HepG2 (cell line): ENCODE measurements around the gene AP1G1. TPM values are rescaled to one million over a fixed set of nuclear protein-coding genes. Genes with fewer than 3 reads are reported as not detected.

ENCODE experiments used
- ATAC-seq: fragments of 200-7000 bp; cut with Tn5 transposase; 3 replicates; pipeline ENCODE4 v1.9.1; 2020; ENCODE audit warnings: mild to moderate bottlenecking, moderate library complexity
- BruUV-seq: library from RNA; stranded (reverse); fragments of 400-500 nt; replicated peaks from 2 replicates; lab custom pipeline; 2021; lab: Mats Ljungman, UMichigan
- CTCF ChIA-PET: fragments of 300-600 bp; formaldehyde crosslinking; extraction: SDS; loops from one replicate; lab custom pipeline; 2021; ENCODE audit warnings: low total read pairs, inconsistent platforms, low intra/inter-chr PET ratio; lab: Yijun Ruan, JAX
- POLR2A ChIA-PET: fragments of 350-600 bp; sonication (Branson Sonifier 250); formaldehyde crosslinking; loops from one replicate; lab custom pipeline; 2020; ENCODE audit warnings: antibody characterized with exemption, inconsistent platforms; lab: Yijun Ruan, JAX
- DNase-seq: peaks from one replicate; pipeline ENCODE4 v3.0.0-alpha.2; 2015; ENCODE audit warnings: low spot score
- FAIRE-seq: peaks from 3 replicates; lab custom pipeline; 2011; peaks lifted over from hg19 to GRCh38; lab: Jason Lieb, UNC
- H2AFZ ChIP-seq: one replicate; pipeline ENCODE4 v1.6.1; 2011; ENCODE audit warnings: low read length, inconsistent platforms
- H3K27ac ChIP-seq: fragments of 300-600 bp; 3 replicates; pipeline ENCODE4 v1.8.0; 2011; ENCODE audit warnings: mixed run types, mild to moderate bottlenecking, mixed read lengths, low read length, inconsistent platforms; ENCODE audit not compliant: insufficient read depth; ENCODE audit errors: extremely low read length
- H3K27me3 ChIP-seq, 2 experiments: fragments of 200-600 bp in 1 of 2; 2 replicates in 1 of 2; 3 replicates in 1 of 2; pipeline versions ENCODE4 v1.6.0 to v1.8.0; 2011; ENCODE audit warnings: low read length in 2 of 2, mild to moderate bottlenecking in 2 of 2, moderate library complexity in 2 of 2, inconsistent platforms in 1 of 2; ENCODE audit not compliant: insufficient read depth in 2 of 2, control insufficient read depth in 1 of 2
- H3K36me3 ChIP-seq, 2 experiments: fragments of 200-600 bp in 1 of 2; replicated peaks in 1 of 2; 2 replicates in 1 of 2; 3 replicates in 1 of 2; pipeline versions ENCODE4 v1.5.1 to v1.8.0; 2011; ENCODE audit warnings: low read length in 2 of 2, inconsistent platforms in 1 of 2; ENCODE audit not compliant: insufficient read depth in 2 of 2, control insufficient read depth in 1 of 2
- H3K4me1 ChIP-seq: 2 replicates; pipeline ENCODE4 v1.5.1; 2012; ENCODE audit warnings: low read length, inconsistent platforms; ENCODE audit not compliant: insufficient read depth
- H3K4me2 ChIP-seq: 2 replicates; pipeline ENCODE4 v1.6.0; 2011; ENCODE audit warnings: low read depth, low read length, inconsistent platforms
- H3K4me3 ChIP-seq, 3 experiments: fragments of 200-600 bp in 1 of 3; sonication (generic), shearing (Covaris generic) in 1 of 3; replicated peaks in 1 of 3; 2 replicates each; pipeline ENCODE4 v1.5.1; 2011 to 2016; ENCODE audit warnings: low read length in 3 of 3, inconsistent platforms in 2 of 3, low read depth in 2 of 3, mild to moderate bottlenecking in 2 of 3, control low read depth in 1 of 3, mixed read lengths in 1 of 3; ENCODE audit not compliant: insufficient read depth in 1 of 3
- H3K79me2 ChIP-seq: one replicate; pipeline ENCODE4 v1.6.1; 2011; ENCODE audit warnings: low read length, inconsistent platforms; ENCODE audit not compliant: insufficient read depth
- H3K9ac ChIP-seq: 2 replicates; pipeline ENCODE4 v1.6.0; 2011; ENCODE audit warnings: mild to moderate bottlenecking, low read depth, low read length, inconsistent platforms; ENCODE audit not compliant: insufficient read depth
- H3K9me3 ChIP-seq: 2 replicates; pipeline ENCODE4 v1.5.1; 2012; ENCODE audit warnings: mild to moderate bottlenecking, low read length
- H4K20me1 ChIP-seq: 2 replicates; pipeline ENCODE4 v1.6.0; 2011; ENCODE audit warnings: inconsistent platforms, mild to moderate bottlenecking, low read length, moderate library complexity; ENCODE audit not compliant: insufficient read depth
- ARID4A ChIP-seq: sonication (generic); formaldehyde crosslinking; IDR thresholded peaks from 2 replicates; pipeline ENCODE4 v1.5.0; 2020; ENCODE audit warnings: mild to moderate bottlenecking, missing genetic modification reagents, borderline replicate concordance
- BRD4 ChIP-seq: sonication (generic); formaldehyde crosslinking; IDR thresholded peaks from 2 replicates; pipeline ENCODE4 v1.4.0; 2020; ENCODE audit warnings: missing genetic modification reagents
- PAF1 ChIP-seq: IDR thresholded peaks from 2 replicates; pipeline ENCODE4 v1.6.1; 2016; ENCODE audit warnings: missing genetic modification reagents, missing compliant biosample characterization
- RERE ChIP-seq: IDR thresholded peaks from 2 replicates; pipeline ENCODE4 v1.6.1; 2016; ENCODE audit warnings: low read depth, missing genetic modification reagents, missing compliant biosample characterization
- TOPORS ChIP-seq: sonication (generic); formaldehyde crosslinking; IDR thresholded peaks from 2 replicates; pipeline ENCODE4 v1.8.0; 2023; ENCODE audit warnings: mild to moderate bottlenecking, missing genetic modification reagents
- ZFX ChIP-seq: sonication (generic); formaldehyde crosslinking; IDR thresholded peaks from 2 replicates; pipeline ENCODE4 v1.4.0; 2020; ENCODE audit warnings: mild to moderate bottlenecking, low read depth, missing genetic modification reagents, moderate library complexity
- ZNF124 ChIP-seq: sonication (generic); formaldehyde crosslinking; IDR thresholded peaks from 2 replicates; pipeline ENCODE4 v1.4.0; 2020; ENCODE audit warnings: missing genetic modification reagents
- ZNF33B ChIP-seq: sonication (generic); formaldehyde crosslinking; IDR thresholded peaks from 2 replicates; pipeline ENCODE4 v1.5.1; 2020; ENCODE audit warnings: mild to moderate bottlenecking, missing genetic modification reagents
- ZNF816 ChIP-seq: sonication (generic); formaldehyde crosslinking; IDR thresholded peaks from 2 replicates; pipeline ENCODE4 v1.8.0; 2022; ENCODE audit warnings: missing genetic modification reagents, mild to moderate bottlenecking, borderline replicate concordance
- WGBS: methylation state at CpG from one replicate; pipeline ENCODE4 v1.1.6; 2017; ENCODE audit warnings: low lambda C conversion rate; 5-methylcytosine and 5-hydroxymethylcytosine counted together
- in situ Hi-C: cut with HindIII; loops from 2 replicates; pipeline ENCODE4 v1.10.0; 2017; ENCODE audit warnings: low pct_unique_long_range_greater_than_20kb; ENCODE audit not compliant: extremely low pct_ligation_motif_present
- intact Hi-C: fragments of 100-400 bp; cut with micrococcal nuclease; formaldehyde crosslinking; loops from one replicate; pipeline ENCODE4 v1.10.0; 2022; ENCODE audit not compliant: unreplicated experiment
- polyA plus RNA-seq, 8 experiments: library from polyadenylated mRNA; depleted of rRNA in 3 of 8; stranded (reverse) in 7 of 8; unstranded in 1 of 8; fragments of >200 nt; fragmentation: Illumina TruSeq in 4 of 8; extraction: Trizol in 4 of 8; gene quantifications; 2 replicates each; pipeline versions ENCODE4 v1.2.1 to v1.2.3, GENCODE V29; 2011 to 2016; ENCODE audit warnings: low read depth in 4 of 8, missing spikeins in 1 of 8, mixed read lengths in 1 of 8; ENCODE audit not compliant: insufficient read depth in 1 of 8
- total RNA-seq, 5 experiments: library from RNA; depleted of rRNA; stranded (reverse); fragments of >200 nt; fragmentation: Illumina TruSeq; extraction: Trizol; gene quantifications; 2 replicates each; pipeline ENCODE4 v1.2.3, GENCODE V29; 2016; ENCODE audit warnings: low read depth in 1 of 5
- TF ChIP-seq, protein P1 (sequence below): sonication (generic); formaldehyde crosslinking; IDR thresholded peaks from 2 replicates; pipeline ENCODE4 v1.5.0; 2020; ENCODE audit warnings: missing genetic modification reagents

The AP1G1 gene
- total and polyA plus RNA-seq, 2 of the 13 experiments (the other 11 are each of a cell fraction or from before 2014, with no cell fraction given): 62.2 to 66.2 TPM

DNA sequence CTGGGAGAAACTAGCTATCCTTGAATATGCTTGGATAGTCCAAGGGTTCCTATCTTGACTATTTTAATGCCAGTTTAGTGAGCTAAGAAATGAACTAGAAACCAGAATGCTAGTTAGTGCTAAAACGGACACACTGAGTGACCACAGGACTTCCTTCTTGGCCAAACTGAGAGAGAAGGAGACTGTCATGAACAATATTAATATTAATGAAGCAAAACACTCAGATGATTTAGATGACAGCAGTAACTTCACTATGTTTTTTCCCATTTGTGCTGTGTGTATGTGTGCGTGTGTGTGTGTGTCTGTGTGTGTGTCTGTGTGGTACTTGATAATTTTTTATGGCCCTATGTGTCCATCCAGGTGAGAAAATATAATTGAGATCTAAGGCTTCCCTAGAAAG is 34.9 kb upstream of the AP1G1 start (continued):
- no peak for TF ChIP-seq RERE (CRISPR knock-in tag)
- no peak for TF ChIP-seq TOPORS (CRISPR knock-in tag)

DNA sequence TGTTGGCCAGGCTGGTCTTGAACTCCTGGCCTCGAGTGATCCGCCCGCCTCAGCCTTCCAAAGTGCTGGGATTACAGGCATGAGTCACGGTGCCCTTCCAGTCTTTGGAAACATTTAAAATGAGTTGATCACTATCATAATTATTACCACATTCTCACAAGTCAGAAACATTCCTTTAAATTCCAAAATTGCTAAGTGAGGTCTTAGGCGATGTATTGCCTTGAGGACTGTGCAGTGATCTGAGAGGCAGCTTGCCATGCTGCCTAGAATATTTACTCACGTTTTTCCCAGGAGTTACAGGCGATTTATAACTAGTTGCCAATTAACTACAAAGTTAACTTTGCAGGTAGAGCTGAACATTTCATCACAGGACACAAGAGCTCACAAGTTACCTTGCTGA is 31.4 kb upstream of the AP1G1 start:
- H3K9me3 ChIP-seq: no peaks in the 10 kb centered on the region
- H3K27me3 ChIP-seq: no peaks in the 10 kb centered on the region
- peak overlapping the region; percentile 43 for H2AFZ ChIP-seq
- H3K9ac ChIP-seq: no peak overlapping the region
- intact Hi-C loops: no loop called here
- in situ Hi-C loops: no loop called here
- FAIRE-seq (no peak), DNase-seq (no peak), ATAC-seq (no peak)
- ChIA-PET POLR2A (interaction anchor here (1.3 kb wide), 1 partner anchor 31 kb away, joined by 4 read pairs; the partner anchor contains the start of gene AP1G1), CTCF (no interaction called here)
- 27% methylated on average over 7 of the region's 7 CpGs for WGBS
- no peaks in the 10 kb centered on the region for H3K36me3 ChIP-seq
- peaks cover 22% of the 10 kb centered on the region for H3K4me1 ChIP-seq
- no peaks in the 10 kb centered on the region for H3K79me2 ChIP-seq
- H4K20me1 ChIP-seq: no peaks in the 10 kb centered on the region
- H3K4me2 ChIP-seq: no peak overlapping the region
- no TSS peak for BruUV-seq
- no peak overlapping the region for H3K4me3 ChIP-seq
- no peak overlapping the region for H3K27ac ChIP-seq
- TF ChIP-seq, protein P1, sequence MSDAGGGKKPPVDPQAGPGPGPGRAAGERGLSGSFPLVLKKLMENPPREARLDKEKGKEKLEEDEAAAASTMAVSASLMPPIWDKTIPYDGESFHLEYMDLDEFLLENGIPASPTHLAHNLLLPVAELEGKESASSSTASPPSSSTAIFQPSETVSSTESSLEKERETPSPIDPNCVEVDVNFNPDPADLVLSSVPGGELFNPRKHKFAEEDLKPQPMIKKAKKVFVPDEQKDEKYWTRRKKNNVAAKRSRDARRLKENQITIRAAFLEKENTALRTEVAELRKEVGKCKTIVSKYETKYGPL (CRISPR knock-in tag): no peak
- TF ChIP-seq PAF1 (CRISPR knock-in tag): no peak
- TF ChIP-seq ARID4A (CRISPR knock-in tag): no peak
- no peak for TF ChIP-seq BRD4 (CRISPR knock-in tag)
- no peak for TF ChIP-seq ZNF33B (CRISPR knock-in tag)
- TF ChIP-seq ZFX (CRISPR knock-in tag): no peak
- TF ChIP-seq ZNF124 (CRISPR knock-in tag): no peak
- TF ChIP-seq ZNF816 (CRISPR knock-in tag): no peak
